Endothelial cell of umbilical vein (primary cell): ENCODE results near the gene SLIT1.

Experiments
- EZH2 ChIP-seq: IDR thresholded peaks from 2 replicates; pipeline ENCODE4 v1.6.1; 2012; ENCODE audit warnings: borderline replicate concordance, low read depth, mild to moderate bottlenecking, moderate library complexity, low read length, inconsistent platforms; ENCODE audit not compliant: severe bottlenecking
- FOS ChIP-seq: IDR thresholded peaks from 2 replicates; pipeline ENCODE4 v1.6.1; 2011; ENCODE audit warnings: mild to moderate bottlenecking, low read length, moderate library complexity, borderline replicate concordance; ENCODE audit not compliant: insufficient read depth
- GATA2 ChIP-seq: IDR thresholded peaks from 2 replicates; pipeline ENCODE4 v1.7.0; 2011; ENCODE audit warnings: low read depth, mild to moderate bottlenecking, moderate library complexity, mixed read lengths, low read length; ENCODE audit not compliant: insufficient read length, insufficient read depth
- JUN ChIP-seq: IDR thresholded peaks from 2 replicates; pipeline ENCODE4 v1.6.1; 2011; ENCODE audit warnings: borderline replicate concordance, low read depth; ENCODE audit not compliant: insufficient read length, insufficient read depth
- MYC ChIP-seq: IDR thresholded peaks from one replicate; pipeline ENCODE4 v1.6.1; 2011; ENCODE audit warnings: mild to moderate bottlenecking, low read depth, low read length
- POLR2A ChIP-seq: IDR thresholded peaks from 2 replicates; pipeline ENCODE4 v1.6.1; 2012; ENCODE audit warnings: low read depth, mild to moderate bottlenecking, control low read depth, low read length
- POLR2AphosphoS5 ChIP-seq: IDR thresholded peaks from 2 replicates; pipeline ENCODE4 v1.6.1; 2012; ENCODE audit warnings: low read depth, mild to moderate bottlenecking, control low read depth, low read length, moderate library complexity; ENCODE audit not compliant: insufficient read depth
- TF ChIP-seq, protein P1 (sequence below), 2 donors: IDR thresholded peaks; 1 replicate in 1 of 2; 2 replicates in 1 of 2; pipeline ENCODE4 v1.5.1; 2011; ENCODE audit warnings: low read length in 2 of 2, mild to moderate bottlenecking in 2 of 2, moderate library complexity in 2 of 2, control low read depth in 1 of 2, inconsistent platforms in 1 of 2, low read depth in 1 of 2; ENCODE audit not compliant: insufficient read depth in 1 of 2; ENCODE audit errors: extremely low read depth in 1 of 2
- TF ChIP-seq, protein P2 (sequence below): IDR thresholded peaks from 2 replicates; pipeline ENCODE4 v1.6.1; 2011; ENCODE audit not compliant: insufficient read depth, insufficient read length

DNA sequence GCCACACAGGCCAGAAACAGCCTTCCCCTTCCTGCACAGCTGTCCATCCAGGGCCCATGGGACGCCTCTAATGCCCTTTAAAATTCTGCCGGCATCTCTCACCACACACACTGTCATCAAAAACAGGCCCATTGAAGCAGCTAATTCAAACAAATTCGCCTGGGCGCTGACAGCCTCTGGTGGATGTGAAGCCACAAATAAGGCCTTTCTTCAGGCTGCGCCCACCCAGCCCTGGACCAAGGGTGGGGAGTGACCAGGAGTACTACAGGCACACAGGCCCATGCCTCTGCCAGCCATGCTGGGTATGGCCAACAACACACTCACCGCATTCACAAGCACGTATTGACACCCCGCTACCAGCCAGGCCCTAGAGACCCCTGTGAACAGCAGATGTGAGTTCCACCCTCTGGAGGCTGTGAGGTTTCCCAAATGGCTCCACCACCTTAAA lies 54.6 kb downstream of the SLIT1 start:
- TF ChIP-seq MYC, result no peak
- TF ChIP-seq, protein P1, sequence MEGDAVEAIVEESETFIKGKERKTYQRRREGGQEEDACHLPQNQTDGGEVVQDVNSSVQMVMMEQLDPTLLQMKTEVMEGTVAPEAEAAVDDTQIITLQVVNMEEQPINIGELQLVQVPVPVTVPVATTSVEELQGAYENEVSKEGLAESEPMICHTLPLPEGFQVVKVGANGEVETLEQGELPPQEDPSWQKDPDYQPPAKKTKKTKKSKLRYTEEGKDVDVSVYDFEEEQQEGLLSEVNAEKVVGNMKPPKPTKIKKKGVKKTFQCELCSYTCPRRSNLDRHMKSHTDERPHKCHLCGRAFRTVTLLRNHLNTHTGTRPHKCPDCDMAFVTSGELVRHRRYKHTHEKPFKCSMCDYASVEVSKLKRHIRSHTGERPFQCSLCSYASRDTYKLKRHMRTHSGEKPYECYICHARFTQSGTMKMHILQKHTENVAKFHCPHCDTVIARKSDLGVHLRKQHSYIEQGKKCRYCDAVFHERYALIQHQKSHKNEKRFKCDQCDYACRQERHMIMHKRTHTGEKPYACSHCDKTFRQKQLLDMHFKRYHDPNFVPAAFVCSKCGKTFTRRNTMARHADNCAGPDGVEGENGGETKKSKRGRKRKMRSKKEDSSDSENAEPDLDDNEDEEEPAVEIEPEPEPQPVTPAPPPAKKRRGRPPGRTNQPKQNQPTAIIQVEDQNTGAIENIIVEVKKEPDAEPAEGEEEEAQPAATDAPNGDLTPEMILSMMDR (IDR thresholded peaks at IDR 0.05; ENCODE audit: extremely low read depth in 1 of 2, insufficient read depth in 1 of 2, low read depth in 1 of 2, low read length in 2 of 2), result no peak
- no peak for TF ChIP-seq POLR2A
- no peak for TF ChIP-seq POLR2AphosphoS5
- TF ChIP-seq, protein P2, sequence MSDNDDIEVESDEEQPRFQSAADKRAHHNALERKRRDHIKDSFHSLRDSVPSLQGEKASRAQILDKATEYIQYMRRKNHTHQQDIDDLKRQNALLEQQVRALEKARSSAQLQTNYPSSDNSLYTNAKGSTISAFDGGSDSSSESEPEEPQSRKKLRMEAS, result no peak
- TF ChIP-seq EZH2, result no peak
- TF ChIP-seq FOS, result no peak
- no peak for TF ChIP-seq JUN
- no peak for TF ChIP-seq GATA2
